Measurements from ENCODE around the gene TBC1D14.

TBC1D14 gene

GRCh38 chr4:7059662-7060061, 150.0 kb downstream of the TBC1D14 start:
- Histone ChIP-seq H3K79me2 (ENCODE audit: control insufficient read depth, insufficient read depth, low read length, poor library complexity) (no peaks in the 10 kb centered on the region), H4K12ac (ENCODE audit: low read depth, low read length) (no peak overlapping the region), H3K79me1 (ENCODE audit: low read length) (no peaks in the 10 kb centered on the region), H2BK120ac (ENCODE audit: insufficient read depth, low read length, poor library complexity) (no peak overlapping the region), H3K4ac (ENCODE audit: low read depth, low read length) (no peak overlapping the region), H3K4me1 (ENCODE audit: control insufficient read depth in 1 of 2, insufficient read depth in 2 of 2, low read length in 2 of 2) (no peaks in the 10 kb centered on the region), H4K8ac (ENCODE audit: low read depth, low read length) (no peak overlapping the region), H3K36me3 (ENCODE audit: control insufficient read depth in 1 of 2, insufficient read depth in 2 of 2, low read length in 2 of 2) (peaks cover 46 to 56% of the 10 kb centered on the region in 2 experiments), H3K14ac (ENCODE audit: low read length) (no peak overlapping the region), H3K4me3 (ENCODE audit: low read depth, low read length) (no peak overlapping the region), H2BK12ac (ENCODE audit: low read length) (no peak overlapping the region), H3K4me2 (ENCODE audit: low read length) (no peak overlapping the region), H3K18ac (ENCODE audit: low read length) (no peak overlapping the region), H3K27ac (ENCODE audit: low read depth, low read length) (no peak overlapping the region), H3K27me3 (ENCODE audit: insufficient read depth, low read length) (no peaks in the 10 kb centered on the region), H2BK5ac (ENCODE audit: low read depth, low read length, poor library complexity) (no peak overlapping the region), H2AFZ (ENCODE audit: insufficient read depth, low read length, poor library complexity) (no peak overlapping the region), H2AK5ac (ENCODE audit: low read length) (no peak overlapping the region), H3K9me3 (ENCODE audit: insufficient read depth, low read depth, low read length) (peaks cover 2% of the 10 kb centered on the region), H3K23ac (ENCODE audit: low read length) (no peak overlapping the region), H4K91ac (ENCODE audit: low read depth, low read length) (no peak overlapping the region), H3K9ac (ENCODE audit: low read length) (no peak overlapping the region)
- no CpG with 5 or more reads among the region's 11 CpGs for WGBS (ENCODE audit: extremely low coverage, insufficient coverage, insufficient read length)
- DNase-seq, result no peak

- Histone ChIP-seq H2AFZ (ENCODE audit: insufficient read depth, low read length, poor library complexity) (no peak overlapping the region), H4K12ac (ENCODE audit: low read depth, low read length) (peak overlapping the region; percentile 2), H2BK5ac (ENCODE audit: low read depth, low read length, poor library complexity) (no peak overlapping the region), H3K14ac (ENCODE audit: low read length) (no peak overlapping the region), H3K79me2 (ENCODE audit: control insufficient read depth, insufficient read depth, low read length, poor library complexity) (no peaks in the 10 kb centered on the region), H3K4me1 (ENCODE audit: control insufficient read depth in 1 of 2, insufficient read depth in 2 of 2, low read length in 2 of 2) (no peaks in the 10 kb centered on the region), H3K27me3 (ENCODE audit: insufficient read depth, low read length) (no peaks in the 10 kb centered on the region), H4K91ac (ENCODE audit: low read depth, low read length) (no peak overlapping the region), H3K23ac (ENCODE audit: low read length) (no peak overlapping the region), H4K8ac (ENCODE audit: low read depth, low read length) (no peak overlapping the region), H3K79me1 (ENCODE audit: low read length) (no peaks in the 10 kb centered on the region), H2BK12ac (ENCODE audit: low read length) (no peak overlapping the region), H3K36me3 (ENCODE audit: control insufficient read depth in 1 of 2, insufficient read depth in 2 of 2, low read length in 2 of 2) (peaks cover 39 to 48% of the 10 kb centered on the region in 2 experiments), H3K9ac (ENCODE audit: low read length) (no peak overlapping the region), H3K4ac (ENCODE audit: low read depth, low read length) (no peak overlapping the region), H3K27ac (ENCODE audit: low read depth, low read length) (no peak overlapping the region), H3K9me3 (ENCODE audit: insufficient read depth, low read depth, low read length) (peaks cover 2% of the 10 kb centered on the region), H2BK120ac (ENCODE audit: insufficient read depth, low read length, poor library complexity) (no peak overlapping the region), H3K4me3 (ENCODE audit: low read depth, low read length) (no peak overlapping the region), H2AK5ac (ENCODE audit: low read length) (no peak overlapping the region), H3K18ac (ENCODE audit: low read length) (no peak overlapping the region), H3K4me2 (ENCODE audit: low read length) (no peak overlapping the region)
- WGBS (ENCODE audit: extremely low coverage, insufficient coverage, insufficient read length), result no CpG with 5 or more reads among the region's 20 CpGs
- DNase-seq, result no peak
These were observed 150.9 kb downstream of the TBC1D14 start for GRCh38 chr4:7060346-7061150.

GRCh38 chr4:7061815-7062214, 152.2 kb downstream of the TBC1D14 start:
- no peak overlapping the region for H3K23ac ChIP-seq (ENCODE audit: low read length)
- H3K9ac ChIP-seq (ENCODE audit: low read length), result peak overlapping the region; percentile 64
- no peak overlapping the region for H2BK12ac ChIP-seq (ENCODE audit: low read length)
- H3K9me3 ChIP-seq (ENCODE audit: insufficient read depth, low read depth, low read length), result peaks cover 2% of the 10 kb centered on the region
- H4K8ac ChIP-seq (ENCODE audit: low read depth, low read length), result no peak overlapping the region
- H2AK5ac ChIP-seq (ENCODE audit: low read length), result no peak overlapping the region
- WGBS (ENCODE audit: extremely low coverage, insufficient coverage, insufficient read length), result no CpG with 5 or more reads among the region's 6 CpGs
- no peak overlapping the region for H2BK5ac ChIP-seq (ENCODE audit: low read depth, low read length, poor library complexity)
- no peaks in the 10 kb centered on the region for H3K79me1 ChIP-seq (ENCODE audit: low read length)
- H3K27me3 ChIP-seq (ENCODE audit: insufficient read depth, low read length), result no peaks in the 10 kb centered on the region
- H3K4me3 ChIP-seq (ENCODE audit: low read depth, low read length), result no peak overlapping the region
- H3K4ac ChIP-seq (ENCODE audit: low read depth, low read length), result no peak overlapping the region
- DNase-seq, result no peak
- H4K91ac ChIP-seq (ENCODE audit: low read depth, low read length), result no peak overlapping the region
- H3K79me2 ChIP-seq (ENCODE audit: control insufficient read depth, insufficient read depth, low read length, poor library complexity), result peaks cover 3% of the 10 kb centered on the region
- H3K36me3 ChIP-seq (ENCODE audit: control insufficient read depth in 1 of 2, insufficient read depth in 2 of 2, low read length in 2 of 2), result peaks cover 32 to 38% of the 10 kb centered on the region in 2 experiments
- peaks cover 3% of the 10 kb centered on the region in 2 experiments for H3K4me1 ChIP-seq (ENCODE audit: control insufficient read depth in 1 of 2, insufficient read depth in 2 of 2, low read length in 2 of 2)
- H3K14ac ChIP-seq (ENCODE audit: low read length), result no peak overlapping the region
- H4K12ac ChIP-seq (ENCODE audit: low read depth, low read length), result no peak overlapping the region
- no peak overlapping the region for H2BK120ac ChIP-seq (ENCODE audit: insufficient read depth, low read length, poor library complexity)
- no peak overlapping the region for H3K18ac ChIP-seq (ENCODE audit: low read length)
- H2AFZ ChIP-seq (ENCODE audit: insufficient read depth, low read length, poor library complexity), result no peak overlapping the region
- H3K4me2 ChIP-seq (ENCODE audit: low read length), result no peak overlapping the region
- H3K27ac ChIP-seq (ENCODE audit: low read depth, low read length), result no peak overlapping the region

GRCh38 chr4:7062816-7063215, 153.2 kb downstream of the TBC1D14 start:
- Histone ChIP-seq H3K79me2 (ENCODE audit: control insufficient read depth, insufficient read depth, low read length, poor library complexity) (peaks cover 10% of the 10 kb centered on the region), H4K12ac (ENCODE audit: low read depth, low read length) (no peak overlapping the region), H3K4me2 (ENCODE audit: low read length) (no peak overlapping the region), H3K79me1 (ENCODE audit: low read length) (peaks cover 5% of the 10 kb centered on the region), H3K18ac (ENCODE audit: low read length) (no peak overlapping the region), H2AK5ac (ENCODE audit: low read length) (no peak overlapping the region), H2BK12ac (ENCODE audit: low read length) (no peak overlapping the region), H2BK120ac (ENCODE audit: insufficient read depth, low read length, poor library complexity) (no peak overlapping the region), H3K14ac (ENCODE audit: low read length) (no peak overlapping the region), H3K9ac (ENCODE audit: low read length) (no peak overlapping the region), H2AFZ (ENCODE audit: insufficient read depth, low read length, poor library complexity) (no peak overlapping the region), H4K91ac (ENCODE audit: low read depth, low read length) (no peak overlapping the region), H3K27ac (ENCODE audit: low read depth, low read length) (no peak overlapping the region), H3K36me3 (ENCODE audit: control insufficient read depth in 1 of 2, insufficient read depth in 2 of 2, low read length in 2 of 2) (peaks cover 32 to 38% of the 10 kb centered on the region in 2 experiments), H3K27me3 (ENCODE audit: insufficient read depth, low read length) (no peaks in the 10 kb centered on the region), H2BK5ac (ENCODE audit: low read depth, low read length, poor library complexity) (no peak overlapping the region), H3K23ac (ENCODE audit: low read length) (no peak overlapping the region), H3K4me1 (ENCODE audit: control insufficient read depth in 1 of 2, insufficient read depth in 2 of 2, low read length in 2 of 2) (peaks cover 3% of the 10 kb centered on the region in 2 experiments), H4K8ac (ENCODE audit: low read depth, low read length) (no peak overlapping the region), H3K4ac (ENCODE audit: low read depth, low read length) (no peak overlapping the region), H3K4me3 (ENCODE audit: low read depth, low read length) (no peak overlapping the region), H3K9me3 (ENCODE audit: insufficient read depth, low read depth, low read length) (peaks cover 2% of the 10 kb centered on the region)
- WGBS (ENCODE audit: extremely low coverage, insufficient coverage, insufficient read length), result no CpG with 5 or more reads among the region's 4 CpGs
- DNase-seq, result no peak

Measured in trophoblast cell (in vitro differentiated cells and primary cell).